Lower lobe of right lung (tissue), 2 donors: ENCODE data around the gene PSMD2. TPM values are rescaled to one million over a fixed set of nuclear protein-coding genes. Genes with fewer than 3 reads are reported as not detected.

Experiments
- ATAC-seq, 2 donors: fragments of 200-7000 bp; cut with Tn5 transposase; one replicate each; pipeline ENCODE4 v1.9.1; 2020 to 2022; ENCODE audit warnings: mild to moderate bottlenecking in 2 of 2, moderate library complexity in 2 of 2
- DNase-seq: peaks from one replicate; pipeline ENCODE4 v3.0.0-alpha.2; 2020
- H3K27ac ChIP-seq: fragments of 200-600 bp; one replicate; pipeline ENCODE4 v1.8.0; 2022
- H3K27me3 ChIP-seq: fragments of 200-600 bp; one replicate; pipeline ENCODE4 v1.8.0; 2022; ENCODE audit warnings: low read depth
- H3K36me3 ChIP-seq: fragments of 200-600 bp; one replicate; pipeline ENCODE4 v1.8.0; 2022; ENCODE audit warnings: mild to moderate bottlenecking
- H3K4me1 ChIP-seq: fragments of 200-600 bp; one replicate; pipeline ENCODE4 v1.8.0; 2022
- H3K4me3 ChIP-seq: fragments of 200-600 bp; one replicate; pipeline ENCODE4 v1.8.0; 2022; ENCODE audit warnings: mild to moderate bottlenecking
- H3K9me3 ChIP-seq: fragments of 200-600 bp; one replicate; pipeline ENCODE4 v1.8.0; 2022
- CTCF ChIP-seq: fragments of 200-600 bp; IDR thresholded peaks from one replicate; pipeline ENCODE4 v1.8.0; 2022; ENCODE audit warnings: antibody characterized with exemption, mild to moderate bottlenecking
- intact Hi-C: fragments of 100-400 bp; cut with DNase I; formaldehyde crosslinking; loops from one replicate; pipeline ENCODE4 v1.11.0; 2022
- total RNA-seq: library from RNA; stranded (reverse); fragmentation: NEBNext Ultra II Directional; extraction: Animal tissue kit (Norgen Biotek cat#: 25700); gene quantifications from one replicate; pipeline ENCODE4 v1.2.1, GENCODE V29; 2021
- donor health status: DM: no; HTN: yes; CAD: no; lungs with severe emphysema.

The PSMD2 gene
- total RNA-seq, 1 donor from 2014 or later: 135 TPM

GRCh38 chr3:184257083-184257915, 41.7 kb upstream of the PSMD2 start:
- DNase-seq: no peak
- no peak for TF ChIP-seq CTCF
- Histone ChIP-seq H3K4me3 (no peak overlapping the region), H3K27me3 (peaks cover 31% of the 10 kb centered on the region), H3K4me1 (peaks cover 19% of the 10 kb centered on the region), H3K9me3 (no peaks in the 10 kb centered on the region), H3K27ac (no peak overlapping the region), H3K36me3 (no peaks in the 10 kb centered on the region)
- intact Hi-C loops: no loop called here
- ATAC-seq: no peak

- Histone ChIP-seq H3K36me3 (no peaks in the 10 kb centered on the region), H3K27ac (no peak overlapping the region), H3K27me3 (peaks cover 46% of the 10 kb centered on the region), H3K9me3 (no peaks in the 10 kb centered on the region), H3K4me1 (peaks cover 23% of the 10 kb centered on the region), H3K4me3 (no peak overlapping the region)
- DNase-seq (no peak), ATAC-seq (no peak)
- no peak for TF ChIP-seq CTCF
- intact Hi-C loops: no loop called here
These were observed 40.1 kb upstream of the PSMD2 start for GRCh38 chr3:184258926-184259325.

- Histone ChIP-seq H3K4me1 (peaks cover 23% of the 10 kb centered on the region), H3K36me3 (no peaks in the 10 kb centered on the region), H3K27me3 (peaks cover 51% of the 10 kb centered on the region), H3K4me3 (no peak overlapping the region), H3K27ac (no peak overlapping the region), H3K9me3 (no peaks in the 10 kb centered on the region)
- ATAC-seq (no peak), DNase-seq (no peak)
- intact Hi-C loops: no loop called here
- no peak for TF ChIP-seq CTCF
These were observed 39.6 kb upstream of the PSMD2 start for GRCh38 chr3:184259396-184259877.

- intact Hi-C loops: no loop called here
- ATAC-seq: peak; percentile 62 to 66
- H3K27me3 ChIP-seq: peaks cover 55% of the 10 kb centered on the region
These were observed 38.9 kb upstream of the PSMD2 start for GRCh38 chr3:184259878-184260723.

More at GRCh38 chr3:184259878-184260723, 38.9 kb upstream of the PSMD2 start:
- Histone ChIP-seq H3K36me3 (no peaks in the 10 kb centered on the region), H3K27ac (no peak overlapping the region), H3K4me1 (peaks cover 23% of the 10 kb centered on the region), H3K4me3 (peak overlapping the region; percentile 59), H3K9me3 (no peaks in the 10 kb centered on the region)
- no peak for TF ChIP-seq CTCF
- DNase-seq: no peak
